Heart left ventricle (tissue), 16 donors: ENCODE results near the gene SERPINB11. TPM values are rescaled to one million over a fixed set of nuclear protein-coding genes. Genes with fewer than 3 reads are reported as not detected.

ENCODE experiments used
- ATAC-seq, 4 donors: fragments of 200-7000 bp; cut with Tn5 transposase; one replicate each; pipeline ENCODE4 v1.9.1; 2020 to 2022; ENCODE audit warnings: moderate library complexity in 4 of 4, mild to moderate bottlenecking in 3 of 4, moderate number of reproducible peaks in 1 of 4
- DNase-seq, 5 donors: peaks; one replicate each; pipeline ENCODE4 v3.0.0-alpha.2; 2020
- H3K27ac ChIP-seq, 12 donors: fragments of 200-600 bp; sonication (generic) in 4 of 12; one replicate each; pipeline versions ENCODE4 v1.5.0 to v1.8.0; 2016 to 2022; ENCODE audit warnings: mild to moderate bottlenecking in 2 of 12
- H3K27me3 ChIP-seq, 9 donors: fragments of 200-600 bp; sonication (generic) in 2 of 9; one replicate each; pipeline versions ENCODE4 v1.5.1 to v1.8.0; 2016 to 2022; ENCODE audit warnings: mild to moderate bottlenecking in 3 of 9
- H3K36me3 ChIP-seq, 9 donors: fragments of 200-600 bp; sonication (generic) in 2 of 9; one replicate each; pipeline versions ENCODE4 v1.5.0 to v1.8.0; 2018 to 2022; ENCODE audit warnings: mild to moderate bottlenecking in 2 of 9
- H3K4me1 ChIP-seq, 12 donors: fragments of 200-600 bp; sonication (generic) in 4 of 12; one replicate each; pipeline versions ENCODE4 v1.5.0 to v1.8.0; 2016 to 2022; ENCODE audit warnings: mild to moderate bottlenecking in 3 of 12
- H3K4me3 ChIP-seq, 12 donors: fragments of 200-600 bp; sonication (generic) in 4 of 12; one replicate each; pipeline versions ENCODE4 v1.5.0 to v1.8.0; 2017 to 2022; ENCODE audit warnings: mild to moderate bottlenecking in 9 of 12, moderate library complexity in 4 of 12
- H3K9me3 ChIP-seq, 12 donors: fragments of 200-600 bp; sonication (generic) in 4 of 12; one replicate each; pipeline versions ENCODE4 v1.5.0 to v1.8.0; 2016 to 2022; ENCODE audit warnings: mild to moderate bottlenecking in 1 of 12
- CTCF ChIP-seq, 12 donors: fragments of 200-600 bp; sonication (generic) in 4 of 12; IDR thresholded peaks; one replicate each; pipeline versions ENCODE4 v1.5.0 to v1.8.0; 2018 to 2022; ENCODE audit warnings: antibody characterized with exemption in 12 of 12, mild to moderate bottlenecking in 5 of 12
- POLR2A ChIP-seq, 2 donors: fragments of 450-650 bp; IDR thresholded peaks; one replicate each; pipeline ENCODE4 v1.6.1; 2017; ENCODE audit warnings: antibody characterized with exemption in 2 of 2, mild to moderate bottlenecking in 2 of 2, moderate library complexity in 2 of 2
- WGBS, 4 donors: extraction: QIAGEN DNeasy Blood & Tissue Kit in 2 of 4; methylation state at CpG; one replicate each; pipeline versions ENCODE4 v1.1.5 to v1.1.7; 2013 to 2018; 5-methylcytosine and 5-hydroxymethylcytosine counted together
- intact Hi-C, 10 donors: fragments of 100-400 bp; cut with DNase I; formaldehyde crosslinking; loops; one replicate each; pipeline versions ENCODE4 v1.11.1 to v1.14.2; 2022
- polyA plus RNA-seq, 2 donors: library from polyadenylated mRNA; stranded (reverse); fragments of 200-250 nt; gene quantifications; one replicate each; pipeline ENCODE4 v1.2.3, GENCODE V29; 2013
- total RNA-seq, 9 donors: library from RNA; depleted of rRNA in 2 of 9; stranded (reverse); fragments of >200 nt in 2 of 9; fragmentation: NEBNext Ultra II Directional in 3 of 9; extraction: Animal tissue kit (Norgen Biotek cat#: 25700) in 3 of 9; gene quantifications; one replicate each; pipeline versions ENCODE4 v1.1.0 to v1.2.4, GENCODE V29; 2016 to 2023
- donor health status: ischemic (EF 13 %, LVEDD 7.1; RV severe dilation, severe dysfunction).
- donor health status: healthy with polysubstance abuse.
- donor health status: DM: no; HTN: yes; CAD: no.
- donor health status: DM: no; HTN: no; CAD: no.
- donor health status: ischemic (EF 25% LVEDD 6.9; RV normal size, moderate dysfunction).
- donor health status: ischemic (EF 25% LVEDD 5.7; RV mildly dilated, moderate dysfunction).
- donor health status: healthy.
- donor health status: DM: yes; HTN: yes; CAD: no.
- donor health status: ischemic (EF 35%, LVEDD 5.7; RV mildly dilated, moderate dysfunction).
- donor health status: nonischemic (EF 11% LVEDD 7.7; RV severe dilation, severe dysfunction).
- donor health status: DM: yes; HTN: yes; CAD: no.
- donor health status: PGD.
- donor health status: ischemic (EF 29% LVEDD 5.4; RV normal size, mild dysfunction).
- donor health status: nonischemic (EF 23%, LVEDD 6.1; RV moderate dilation, normal function).

SERPINB11 gene
- total and polyA plus RNA-seq, 11 donors: not detected

- no peak overlapping the region for H3K4me3 ChIP-seq
- TF ChIP-seq CTCF (IDR thresholded peaks at IDR 0.05) (no peak), POLR2A (IDR thresholded peaks at IDR 0.05) (no peak)
- DNase-seq: no peak
- no peaks in the 10 kb centered on the region for H3K36me3 ChIP-seq
- H3K27me3 ChIP-seq: no peaks in the 10 kb centered on the region
- WGBS, 4 donors: 62 to 72% (median 67%) methylated on average over 5 of the region's 5 CpGs
- intact Hi-C loops: no loop called here
- H3K27ac ChIP-seq: no peak overlapping the region
- H3K9me3 ChIP-seq: no peaks in the 10 kb centered on the region
- no peak for ATAC-seq
- H3K4me1 ChIP-seq: no peaks in the 10 kb centered on the region
These were observed 18.9 kb upstream of the SERPINB11 start for GRCh38 chr18:63683890-63684289.

GRCh38 chr18:63684718-63685117, 18.0 kb upstream of the SERPINB11 start:
- no peak overlapping the region for H3K4me3 ChIP-seq
- 90 to 95% (median 92%) methylated on average over 3 of the region's 3 CpGs for WGBS, 4 donors
- intact Hi-C loops: no loop called here

GRCh38 chr18:63686871-63687270, 15.9 kb upstream of the SERPINB11 start:
- WGBS, 4 donors: 40 to 44% (median 43%) methylated on average over 2 of the region's 2 CpGs
- Histone ChIP-seq H3K9me3 (peaks cover 0 to 10% (median 0%) of the 10 kb centered on the region in 12 donors), H3K27me3 (no peaks in the 10 kb centered on the region), H3K4me3 (no peak overlapping the region), H3K27ac (no peak overlapping the region), H3K36me3 (no peaks in the 10 kb centered on the region), H3K4me1 (no peaks in the 10 kb centered on the region)
- ATAC-seq (no peak), DNase-seq (no peak)
- TF ChIP-seq CTCF (IDR thresholded peaks at IDR 0.05) (no peak), POLR2A (IDR thresholded peaks at IDR 0.05) (no peak)
- intact Hi-C loops: no loop called here

More at GRCh38 chr18:63684718-63685117, 18.0 kb upstream of the SERPINB11 start:
- no peaks in the 10 kb centered on the region for H3K36me3 ChIP-seq
- TF ChIP-seq CTCF (IDR thresholded peaks at IDR 0.05) (no peak), POLR2A (IDR thresholded peaks at IDR 0.05) (no peak)
- no peaks in the 10 kb centered on the region for H3K4me1 ChIP-seq
- no peaks in the 10 kb centered on the region for H3K27me3 ChIP-seq
- ATAC-seq (no peak), DNase-seq (no peak)
- no peaks in the 10 kb centered on the region for H3K9me3 ChIP-seq
- no peak overlapping the region for H3K27ac ChIP-seq

- no peak for TF ChIP-seq CTCF (IDR thresholded peaks at IDR 0.05)
- TF ChIP-seq POLR2A (IDR thresholded peaks at IDR 0.05): no peak
- Histone ChIP-seq H3K9me3 (peaks cover 0 to 12% (median 0%) of the 10 kb centered on the region in 12 donors), H3K36me3 (no peaks in the 10 kb centered on the region), H3K4me3 (no peak overlapping the region), H3K27me3 (no peaks in the 10 kb centered on the region), H3K4me1 (no peaks in the 10 kb centered on the region), H3K27ac (no peak overlapping the region)
- intact Hi-C loops: no loop called here
- ATAC-seq (no peak), DNase-seq (no peak)
- 52 to 67% (median 57%) methylated on average over 2 of the region's 2 CpGs for WGBS, 4 donors
These were observed 13.7 kb upstream of the SERPINB11 start for GRCh38 chr18:63689064-63689463.
